Activated CD4-positive, alpha-beta T cell treated with anti-CD3 and anti-CD28 coated beads, Interleukin-2, amount 10 ng/mL, durations not matched to agents 24 days and 14 days (primary cell): ENCODE measurements around the gene ACAD9. TPM values are rescaled to one million over a fixed set of nuclear protein-coding genes. Genes with fewer than 3 reads are reported as not detected.
"Not testable (repeated sequence)": the region's sequence is repeated elsewhere in the genome, so short reads cannot be mapped to it uniquely, and the experiment has no call there.

Experiments
- DNase-seq: peaks from one replicate; pipeline ENCODE4 v3.0.0; 2022
- H3K27ac Mint-ChIP-seq: one replicate; pipeline ENCODE4 v1.8.0; 2022; ENCODE audit warnings: mild to moderate bottlenecking, mixed read lengths
- H3K27me3 Mint-ChIP-seq: one replicate; pipeline ENCODE4 v1.8.0; 2022; ENCODE audit warnings: mixed read lengths
- H3K36me3 Mint-ChIP-seq: one replicate; pipeline ENCODE4 v1.8.0; 2022; ENCODE audit warnings: low read depth, mild to moderate bottlenecking, mixed read lengths
- H3K4me1 Mint-ChIP-seq: one replicate; pipeline ENCODE4 v1.8.0; 2021; ENCODE audit warnings: mixed read lengths
- H3K4me3 Mint-ChIP-seq: one replicate; pipeline ENCODE4 v1.8.0; 2022; ENCODE audit warnings: mild to moderate bottlenecking, moderate library complexity, mixed read lengths
- H3K9me3 Mint-ChIP-seq: one replicate; pipeline ENCODE4 v1.8.0; 2021; ENCODE audit warnings: mixed read lengths
- intact Hi-C: fragments of 100-400 bp; cut with micrococcal nuclease; formaldehyde crosslinking; loops from one replicate; pipeline ENCODE4 v1.15.1; 2023
- total RNA-seq: library from RNA; stranded (reverse); gene quantifications from 2 replicates; pipeline ENCODE4 v1.2.3, GENCODE V29; 2022

ACAD9 gene
- total RNA-seq, 1 donor from 2014 or later: 69.2 TPM

GRCh38 chr3:128870347-128870746, 9.1 kb upstream of the ACAD9 start:
- Mint-ChIP-seq H3K4me3 (no peak overlapping the region), H3K27ac (no peak overlapping the region), H3K27me3 (peaks cover 3% of the 10 kb centered on the region), H3K9me3 (no peaks in the 10 kb centered on the region), H3K36me3 (no peaks in the 10 kb centered on the region), H3K4me1 (peaks cover 5% of the 10 kb centered on the region)
- intact Hi-C loops: loop anchor here (10.0 kb wide), 1 partner anchor 404 kb away; the partner anchor contains the start of gene HMCES
- no peak for DNase-seq

GRCh38 chr3:128872282-128872681, 7.1 kb upstream of the ACAD9 start:
- peaks cover 9% of the 10 kb centered on the region for H3K4me1 Mint-ChIP-seq
- no peaks in the 10 kb centered on the region for H3K36me3 Mint-ChIP-seq
- no peak overlapping the region for H3K27ac Mint-ChIP-seq
- intact Hi-C loops: loop anchor here (10.0 kb wide), 1 partner anchor 403 kb away; the partner anchor contains the start of gene HMCES
- no peak for DNase-seq
- H3K27me3 Mint-ChIP-seq: peaks cover 3% of the 10 kb centered on the region
- no peaks in the 10 kb centered on the region for H3K9me3 Mint-ChIP-seq
- H3K4me3 Mint-ChIP-seq: no peak overlapping the region

GRCh38 chr3:128872744-128873143, 6.7 kb upstream of the ACAD9 start:
- Mint-ChIP-seq H3K4me3 (no peak overlapping the region), H3K27ac (no peak overlapping the region), H3K36me3 (peaks cover 2% of the 10 kb centered on the region), H3K4me1 (peaks cover 11% of the 10 kb centered on the region), H3K27me3 (peaks cover 3% of the 10 kb centered on the region), H3K9me3 (no peaks in the 10 kb centered on the region)
- DNase-seq: no peak
- intact Hi-C loops: loop anchor here (10.0 kb wide), 1 partner anchor 402 kb away; the partner anchor contains the start of gene HMCES

- H3K27ac Mint-ChIP-seq: peak overlapping the region; percentile 39
- H3K27me3 Mint-ChIP-seq: peaks cover 3% of the 10 kb centered on the region
- DNase-seq: no peak
- peaks cover 2% of the 10 kb centered on the region for H3K36me3 Mint-ChIP-seq
- H3K4me3 Mint-ChIP-seq: no peak overlapping the region
- intact Hi-C loops: loop anchor here (10.0 kb wide), 1 partner anchor 401 kb away; the partner anchor contains the start of gene HMCES
- H3K9me3 Mint-ChIP-seq: no peaks in the 10 kb centered on the region
- peaks cover 17% of the 10 kb centered on the region for H3K4me1 Mint-ChIP-seq
Observed at GRCh38 chr3:128873244-128874022, 6.0 kb upstream of the ACAD9 start.

- Mint-ChIP-seq H3K27me3 (peaks cover 3% of the 10 kb centered on the region), H3K36me3 (peaks cover 9% of the 10 kb centered on the region), H3K4me1 (peaks cover 26% of the 10 kb centered on the region), H3K9me3 (no peaks in the 10 kb centered on the region), H3K27ac (no peak overlapping the region), H3K4me3 (no peak overlapping the region)
- no peak for DNase-seq
- intact Hi-C loops: loop anchor here (5.0 to 10.0 kb wide), 2 partner anchors 308 to 400 kb away; partner anchors contain the start of genes CNBP and HMCES
Observed at GRCh38 chr3:128874481-128875180, 4.8 kb upstream of the ACAD9 start.

- no peak overlapping the region for H3K27ac Mint-ChIP-seq
Observed at GRCh38 chr3:128875556-128876120, 3.8 kb upstream of the ACAD9 start.

GRCh38 chr3:128878011-128878457, 1.4 kb upstream of the ACAD9 start:
- Mint-ChIP-seq H3K27me3 (peaks cover 3% of the 10 kb centered on the region), H3K9me3 (no peaks in the 10 kb centered on the region), H3K4me1 (peaks cover 50% of the 10 kb centered on the region)

More at GRCh38 chr3:128875556-128876120, 3.8 kb upstream of the ACAD9 start:
- Mint-ChIP-seq H3K9me3 (no peaks in the 10 kb centered on the region), H3K4me1 (peaks cover 31% of the 10 kb centered on the region), H3K36me3 (peaks cover 11% of the 10 kb centered on the region), H3K4me3 (no peak overlapping the region), H3K27me3 (peaks cover 3% of the 10 kb centered on the region)
- DNase-seq: peak; percentile 89
- intact Hi-C loops: loop anchor here (5.0 to 10.0 kb wide), 2 partner anchors 307 to 399 kb away; partner anchors contain the start of genes CNBP and HMCES

GRCh38 chr3:128878556-128879124, 780 bp upstream of the ACAD9 start:
- DNase-seq: peak; percentile 78
- Mint-ChIP-seq H3K27me3 (peaks cover 3% of the 10 kb centered on the region), H3K9me3 (no peaks in the 10 kb centered on the region), H3K4me3 (peak overlapping the region; percentile 88), H3K27ac (peak overlapping the region; percentile 94), H3K4me1 (peaks cover 52% of the 10 kb centered on the region), H3K36me3 (peaks cover 28% of the 10 kb centered on the region)
- intact Hi-C loops: loop anchor here (1.0 to 10.0 kb wide), 12 partner anchors 32 to 396 kb away; partner anchors contain the start of genes CNBP, COPG1, HMCES and ISY1

More at GRCh38 chr3:128878011-128878457, 1.4 kb upstream of the ACAD9 start:
- intact Hi-C loops: loop anchor here (2.0 to 10.0 kb wide), 5 partner anchors 31 to 397 kb away; partner anchors contain the start of genes CNBP, COPG1 and HMCES
- Mint-ChIP-seq H3K36me3 (peaks cover 26% of the 10 kb centered on the region), H3K27ac (peak overlapping the region; percentile 17), H3K4me3 (peak overlapping the region; percentile 88)
- no peak for DNase-seq

GRCh38 chr3:128879991-128880390, 571 bp downstream of the ACAD9 start:
- intact Hi-C loops: loop anchor here (1.0 to 10.0 kb wide), 12 partner anchors 33 to 395 kb away; partner anchors contain the start of genes CNBP, COPG1, HMCES and ISY1
- DNase-seq: peak; percentile 70
- Mint-ChIP-seq H3K27ac (peak overlapping the region; percentile 94), H3K27me3 (no peaks in the 10 kb centered on the region), H3K36me3 (peaks cover 40% of the 10 kb centered on the region), H3K4me1 (peaks cover 59% of the 10 kb centered on the region), H3K4me3 (peak overlapping the region; percentile 88), H3K9me3 (no peaks in the 10 kb centered on the region)

- peak overlapping the region; percentile 88 for H3K4me3 Mint-ChIP-seq
- H3K27me3 Mint-ChIP-seq, H3K9me3 Mint-ChIP-seq, intact Hi-C loops, DNase-seq: not testable (repeated sequence)
- H3K36me3 Mint-ChIP-seq: peaks cover 43% of the 10 kb centered on the region
- H3K4me1 Mint-ChIP-seq: peaks cover 57% of the 10 kb centered on the region
- peak overlapping the region; percentile 94 for H3K27ac Mint-ChIP-seq
Observed at GRCh38 chr3:128880455-128880854, 1.0 kb downstream of the ACAD9 start.

- peak overlapping the region; percentile 67 for H3K27ac Mint-ChIP-seq
- H3K9me3 Mint-ChIP-seq: no peaks in the 10 kb centered on the region
- no peak for DNase-seq
- intact Hi-C loops: no loop called here
- H3K4me1 Mint-ChIP-seq: peaks cover 51% of the 10 kb centered on the region
- H3K27me3 Mint-ChIP-seq: no peaks in the 10 kb centered on the region
- peak overlapping the region; percentile 61 for H3K4me3 Mint-ChIP-seq
- H3K36me3 Mint-ChIP-seq: peaks cover 43% of the 10 kb centered on the region
Observed at GRCh38 chr3:128881576-128881975, 2.2 kb downstream of the ACAD9 start.

- no peak for DNase-seq
- Mint-ChIP-seq H3K27ac (no peak overlapping the region), H3K27me3 (no peaks in the 10 kb centered on the region), H3K4me3 (no peak overlapping the region), H3K9me3 (no peaks in the 10 kb centered on the region), H3K4me1 (peaks cover 48% of the 10 kb centered on the region), H3K36me3 (peaks cover 48% of the 10 kb centered on the region)
- intact Hi-C loops: no loop called here
Observed at GRCh38 chr3:128882719-128883118, 3.3 kb downstream of the ACAD9 start.

- Mint-ChIP-seq H3K36me3 (peaks cover 49% of the 10 kb centered on the region), H3K9me3 (no peaks in the 10 kb centered on the region), H3K27me3 (no peaks in the 10 kb centered on the region), H3K4me3 (no peak overlapping the region), H3K27ac (no peak overlapping the region), H3K4me1 (peaks cover 34% of the 10 kb centered on the region)
- intact Hi-C loops: no loop called here
- no peak for DNase-seq
Observed at GRCh38 chr3:128884992-128885391, 5.6 kb downstream of the ACAD9 start.
